ENCODE measurements around the gene SPTBN1. TPM values are rescaled to one million over a fixed set of nuclear protein-coding genes. Genes with fewer than 3 reads are reported as not detected.
"Not testable (repeated sequence)": the region's sequence is repeated elsewhere in the genome, so short reads cannot be mapped to it uniquely, and the experiment has no call there.

SPTBN1 gene
- total RNA-seq, 1 experiment from 2014 or later: 262 TPM

- Histone ChIP-seq H3K9me2 (ENCODE audit: insufficient read depth) (no peaks in the 10 kb centered on the region), H3K4me2 (no peak overlapping the region), H3K27me3 (ENCODE audit: insufficient read depth, low read depth) (no peaks in the 10 kb centered on the region), H3K27ac (no peak overlapping the region), H3K4me1 (replicated peaks; ENCODE audit: insufficient read depth) (no peaks in the 10 kb centered on the region), H3K4me3 (no peak overlapping the region), H2AFZ (no peak overlapping the region), H3F3A (ENCODE audit: insufficient read depth, low read depth) (no peaks in the 10 kb centered on the region), H3K9me3 (ENCODE audit: insufficient read depth, low read depth) (no peaks in the 10 kb centered on the region), H3K36me3 (ENCODE audit: low read depth) (no peaks in the 10 kb centered on the region), H3K79me2 (ENCODE audit: low read depth) (no peaks in the 10 kb centered on the region), H4K20me1 (ENCODE audit: insufficient read depth) (no peaks in the 10 kb centered on the region)
- BruUV-seq (replicated peaks): no TSS peak
- DNase-seq: no peak
- no peak for TF ChIP-seq EZH2 (IDR thresholded peaks at IDR 0.05; ENCODE audit: low read depth)
- TF ChIP-seq CTCF (conservative IDR thresholded peaks at IDR 0.05): no peak
- POLR2A ChIA-PET (ENCODE audit: unreplicated experiment): no interaction called here
- intact Hi-C loops (cut with micrococcal nuclease; ENCODE audit: unreplicated experiment): no loop called here
- CTCF ChIA-PET: interaction anchor here (0.6 kb wide), 1 partner anchor 187 kb away, joined by 3 read pairs; no protein-coding TSS in a partner anchor
Measured at GRCh38 chr2:54692556-54692955, 236.4 kb downstream of the SPTBN1 start.

- Histone ChIP-seq H3K4me2 (no peak overlapping the region), H3K27me3 (ENCODE audit: insufficient read depth, low read depth) (no peaks in the 10 kb centered on the region), H3F3A (ENCODE audit: insufficient read depth, low read depth) (no peaks in the 10 kb centered on the region), H3K79me2 (ENCODE audit: low read depth) (no peaks in the 10 kb centered on the region), H3K4me3 (no peak overlapping the region), H4K20me1 (ENCODE audit: insufficient read depth) (no peaks in the 10 kb centered on the region), H2AFZ (no peak overlapping the region), H3K9me3 (ENCODE audit: insufficient read depth, low read depth) (no peaks in the 10 kb centered on the region), H3K36me3 (ENCODE audit: low read depth) (no peaks in the 10 kb centered on the region), H3K27ac (no peak overlapping the region), H3K9me2 (ENCODE audit: insufficient read depth) (no peaks in the 10 kb centered on the region; the same call in 1 of the 2 replicates), H3K4me1 (replicated peaks; ENCODE audit: insufficient read depth) (no peaks in the 10 kb centered on the region)
- intact Hi-C loops (cut with micrococcal nuclease; ENCODE audit: unreplicated experiment): no loop called here
- BruUV-seq (replicated peaks): no TSS peak
- DNase-seq: no peak
- TF ChIP-seq EZH2 (IDR thresholded peaks at IDR 0.05; ENCODE audit: low read depth) (no peak), CTCF (conservative IDR thresholded peaks at IDR 0.05) (no peak)
- CTCF ChIA-PET: no interaction called here
- POLR2A ChIA-PET (ENCODE audit: unreplicated experiment): no interaction called here
Measured at GRCh38 chr2:54695378-54695777, 239.3 kb downstream of the SPTBN1 start.

GRCh38 chr2:54697934-54698333, 241.8 kb downstream of the SPTBN1 start:
- Histone ChIP-seq H3K79me2 (ENCODE audit: low read depth) (no peaks in the 10 kb centered on the region), H3K4me2 (no peak overlapping the region), H3K27me3 (ENCODE audit: insufficient read depth, low read depth) (no peaks in the 10 kb centered on the region), H2AFZ (no peak overlapping the region), H3K9me2 (ENCODE audit: insufficient read depth) (no peaks in the 10 kb centered on the region; the same call in 1 of the 2 replicates), H3K4me3 (no peak overlapping the region), H3K4me1 (replicated peaks; ENCODE audit: insufficient read depth) (no peaks in the 10 kb centered on the region), H3K27ac (no peak overlapping the region), H3K9me3 (ENCODE audit: insufficient read depth, low read depth) (no peaks in the 10 kb centered on the region), H3K36me3 (ENCODE audit: low read depth) (no peaks in the 10 kb centered on the region), H3F3A (ENCODE audit: insufficient read depth, low read depth) (no peaks in the 10 kb centered on the region), H4K20me1 (ENCODE audit: insufficient read depth) (no peaks in the 10 kb centered on the region)
- TF ChIP-seq CTCF (conservative IDR thresholded peaks at IDR 0.05) (no peak), EZH2 (IDR thresholded peaks at IDR 0.05; ENCODE audit: low read depth) (no peak)
- no peak for DNase-seq
- ChIA-PET CTCF (no interaction called here), POLR2A (ENCODE audit: unreplicated experiment) (interaction anchor here (0.7 kb wide), 1 partner anchor 174 kb away, joined by 5 read pairs; no protein-coding TSS in a partner anchor)
- no TSS peak for BruUV-seq (replicated peaks)
- intact Hi-C loops (cut with micrococcal nuclease; ENCODE audit: unreplicated experiment): no loop called here

GRCh38 chr2:54698926-54699325, 242.8 kb downstream of the SPTBN1 start:
- H3K27me3 ChIP-seq (ENCODE audit: insufficient read depth, low read depth); intact Hi-C loops (cut with micrococcal nuclease; ENCODE audit: unreplicated experiment); H3K9me2 ChIP-seq (ENCODE audit: insufficient read depth); H3K9me3 ChIP-seq (ENCODE audit: insufficient read depth, low read depth); H3K36me3 ChIP-seq (ENCODE audit: low read depth); H3K4me3 ChIP-seq; H3K4me1 ChIP-seq (replicated peaks; ENCODE audit: insufficient read depth); H4K20me1 ChIP-seq (ENCODE audit: insufficient read depth); DNase-seq; BruUV-seq (replicated peaks); H3K4me2 ChIP-seq; H2AFZ ChIP-seq; H3K79me2 ChIP-seq (ENCODE audit: low read depth); CTCF ChIA-PET; POLR2A ChIA-PET (ENCODE audit: unreplicated experiment); H3F3A ChIP-seq (ENCODE audit: insufficient read depth, low read depth); H3K27ac ChIP-seq: not testable (repeated sequence)

Measured in PC-9 (cell line).